ENCODE results near the gene ZNF296. TPM values are rescaled to one million over a fixed set of nuclear protein-coding genes. Genes with fewer than 3 reads are reported as not detected.

The ZNF296 gene
- total RNA-seq (2022; extraction: Qiagen RNA extraction): 12.1 to 21.4 TPM (median 18.9 TPM) in 5 replicates

DNA sequence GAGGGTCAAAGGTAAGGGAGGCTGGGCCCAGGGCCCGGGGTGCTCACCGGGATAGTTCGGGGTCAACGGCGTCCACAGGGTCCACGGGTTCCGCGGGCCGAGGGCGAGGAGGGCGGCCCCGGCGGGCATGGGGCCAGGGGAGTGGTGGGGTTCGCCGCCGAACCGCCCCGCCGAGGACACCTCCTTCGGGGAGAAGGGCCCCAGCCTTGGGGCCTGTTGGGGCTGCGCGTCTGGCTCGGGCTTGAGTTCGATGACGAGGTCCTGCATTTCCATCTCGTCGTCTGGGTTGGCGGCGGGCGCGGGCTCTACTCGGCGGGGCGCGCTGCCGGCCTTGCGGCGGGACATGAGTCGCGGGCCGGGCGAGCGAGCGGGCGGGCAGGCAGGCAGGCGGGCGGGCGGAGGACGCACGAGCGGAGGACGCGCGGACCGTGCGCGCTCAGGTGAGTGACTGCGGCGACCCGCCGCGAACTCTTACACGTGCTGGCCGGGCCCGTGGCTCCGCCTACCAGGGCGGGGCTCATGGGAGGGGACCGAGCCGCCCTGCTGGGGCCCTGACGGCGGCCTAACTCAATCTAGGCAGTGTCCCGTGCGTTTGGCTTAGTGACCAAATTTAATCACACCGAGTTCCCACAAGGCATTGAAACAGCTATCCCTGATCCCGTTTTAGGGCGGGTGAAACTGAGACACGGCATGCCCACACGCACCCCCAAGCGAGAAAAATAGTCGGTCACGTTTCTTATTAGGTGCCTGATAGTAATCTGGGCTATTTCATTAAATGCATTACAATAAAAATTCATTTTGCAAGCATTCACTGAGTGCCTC lies at the start of gene ZNF296:
Gene ZNF296 (minus strand): TSS at position 450 of the 822 bp plus-strand sequence. CDS start 105 bp downstream, at position 345.

DNA sequence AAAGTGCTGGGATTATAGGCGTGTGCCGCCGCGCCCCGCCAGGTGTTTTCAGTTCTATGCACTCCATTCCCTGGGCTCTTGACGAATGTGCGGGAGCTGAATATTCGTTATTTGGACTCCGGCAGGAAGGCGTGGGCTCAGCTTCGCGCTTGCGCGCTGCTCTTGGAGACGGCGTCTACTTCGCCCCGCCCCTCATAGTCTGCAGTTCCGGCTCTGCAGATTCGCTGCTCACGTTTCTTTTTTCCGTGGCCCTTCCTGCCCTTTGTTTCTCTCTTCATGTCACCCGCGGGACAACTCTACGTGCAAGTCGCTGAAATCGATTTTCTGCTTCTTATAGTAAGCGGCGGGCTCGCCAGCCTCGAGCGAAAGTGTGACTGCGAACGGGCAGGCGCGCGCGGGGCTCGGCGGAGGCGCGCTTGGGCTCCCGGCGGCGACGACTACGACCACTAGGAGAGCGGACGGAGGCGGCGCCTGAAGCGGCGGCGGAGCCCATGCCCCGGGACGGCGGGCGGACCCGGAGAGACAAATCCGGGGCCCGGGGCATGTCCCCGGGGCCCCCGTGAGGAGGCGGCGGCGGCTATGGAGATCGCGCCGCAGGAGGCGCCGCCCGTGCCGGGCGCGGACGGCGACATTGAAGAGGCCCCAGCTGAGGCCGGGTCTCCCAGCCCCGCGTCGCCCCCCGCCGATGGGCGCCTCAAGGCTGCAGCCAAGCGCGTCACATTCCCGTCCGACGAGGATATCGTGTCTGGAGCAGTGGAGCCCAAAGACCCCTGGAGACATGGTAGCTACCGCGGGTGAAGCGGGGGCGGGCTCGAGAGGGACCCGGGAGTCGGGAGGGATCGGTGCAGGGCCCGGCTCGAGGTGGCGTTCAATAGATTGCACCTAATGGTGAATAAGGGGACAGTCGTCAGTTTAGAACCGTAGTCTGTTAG lies 16.7 kb upstream of the ZNF296 start, which contains the start of gene PPP1R37:
Gene PPP1R37 (plus strand): TSS at position 433 of the 932 bp plus-strand sequence. CDS start 147 bp downstream, at position 580.

DNA sequence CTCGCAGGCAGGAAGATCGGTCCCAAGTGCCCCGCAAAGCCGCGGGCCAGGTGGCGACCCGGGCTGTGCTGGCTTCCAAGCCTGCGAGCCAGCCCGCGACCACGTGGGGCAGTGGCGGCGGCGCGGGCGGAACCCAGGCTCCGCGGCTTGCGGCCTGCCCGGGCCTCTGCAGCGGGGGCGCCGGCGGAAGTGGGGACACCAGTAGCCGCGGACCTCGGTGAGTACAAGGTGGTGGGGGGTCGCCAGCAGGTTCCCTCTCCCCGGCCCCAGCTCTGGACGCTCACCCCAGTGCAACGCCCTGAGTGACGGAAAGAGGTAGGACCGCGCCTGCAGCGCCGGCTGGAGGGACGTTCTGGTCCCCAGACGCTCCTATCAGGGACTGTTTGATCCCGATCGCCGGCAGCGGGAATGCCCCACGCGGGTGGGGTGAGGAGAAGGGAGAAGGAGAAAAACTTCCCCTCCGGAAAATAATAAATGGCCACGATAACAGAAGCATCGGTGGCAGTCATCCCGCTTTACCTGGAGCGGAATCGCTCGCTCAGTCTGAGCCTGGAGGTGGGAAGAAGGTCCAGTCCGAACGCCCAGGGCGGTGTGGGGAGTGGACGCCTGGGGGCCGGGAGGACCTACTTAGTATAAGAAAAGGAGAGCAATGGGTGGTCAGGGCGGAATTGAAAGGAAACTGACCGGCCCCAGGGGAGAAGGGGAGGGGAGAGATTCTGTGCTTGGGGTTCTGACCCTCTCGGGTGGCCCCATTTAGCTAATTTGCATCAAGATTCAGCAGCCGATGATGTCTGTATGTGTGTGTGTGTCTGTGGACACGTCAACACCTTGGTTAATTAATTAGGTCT lies 3.0 kb upstream of the ZNF296 start, which contains the start of gene GEMIN7:
Gene GEMIN7 (plus strand): TSS at position 198 of the 848 bp plus-strand sequence. CDS start 10,855 bp downstream, outside the sequence.

GRCh38 chr19:45038931-45039893 lies 37.1 kb downstream of the ZNF296 start, which contains the start of gene CLASRP:
CLASRP (plus strand) TSS chr19:45039045; CDS start chr19:45040213, 1,168 bp downstream.

Other genes starting within 250 kb of the ZNF296 start
- 71.2 to 83.6 TPM (median 79.1 TPM) in 5 replicates for gene NECTIN2, start 230.2 kb downstream of the ZNF296 start, total RNA-seq (2022; extraction: Qiagen RNA extraction)
- gene TOMM40, start 185.2 kb downstream of the ZNF296 start, total RNA-seq (2022; extraction: Qiagen RNA extraction): 182 to 258 TPM (median 243 TPM) in 5 replicates
- gene APOE, start 170.7 kb downstream of the ZNF296 start, total RNA-seq (2022; extraction: Qiagen RNA extraction): 10.6 to 22.1 TPM (median 14.8 TPM) in 5 replicates
- gene APOC1, start 161.9 kb downstream of the ZNF296 start, total RNA-seq (2022; extraction: Qiagen RNA extraction): 110 to 119 TPM (median 111 TPM) in 5 replicates
- gene APOC4, start 134.2 kb downstream of the ZNF296 start, total RNA-seq (2022; extraction: Qiagen RNA extraction): not detected in 5 replicates
- gene APOC2, start 130.4 kb downstream of the ZNF296 start, total RNA-seq (2022; extraction: Qiagen RNA extraction): not detected in 5 replicates
- gene CLPTM1, start 121.1 kb downstream of the ZNF296 start, total RNA-seq (2022; extraction: Qiagen RNA extraction): 140 to 185 TPM (median 176 TPM) in 5 replicates
- gene RELB, start 75.0 kb downstream of the ZNF296 start, total RNA-seq (2022; extraction: Qiagen RNA extraction): 23.1 to 46.1 TPM (median 39.5 TPM) in 5 replicates
- 45.4 to 71.7 TPM (median 67.2 TPM) in 5 replicates for gene CLASRP, start 37.4 kb downstream of the ZNF296 start, total RNA-seq (2022; extraction: Qiagen RNA extraction)
- 91.8 to 109 TPM (median 95.5 TPM) in 5 replicates for gene GEMIN7, start 2.8 kb upstream of the ZNF296 start, total RNA-seq (2022; extraction: Qiagen RNA extraction)
- gene PPP1R37, start 16.7 kb upstream of the ZNF296 start, total RNA-seq (2022; extraction: Qiagen RNA extraction): 31.6 to 44.7 TPM (median 43.0 TPM) in 5 replicates
- gene NKPD1, start 84.5 kb upstream of the ZNF296 start, total RNA-seq (2022; extraction: Qiagen RNA extraction): 0.51 to 1.2 TPM (median 0.93 TPM) in 5 replicates
- gene TRAPPC6A, start 101.8 kb upstream of the ZNF296 start, total RNA-seq (2022; extraction: Qiagen RNA extraction): 39.5 to 51.0 TPM (median 45.7 TPM) in 5 replicates
- 27.5 to 36.7 TPM (median 32.6 TPM) in 5 replicates for gene BLOC1S3, start 102.3 kb upstream of the ZNF296 start, total RNA-seq (2022; extraction: Qiagen RNA extraction)
- gene EXOC3L2, start 168.9 kb upstream of the ZNF296 start, total RNA-seq (2022; extraction: Qiagen RNA extraction): 1.3 to 2.5 TPM (median 2.3 TPM) in 5 replicates
- 6.8 to 10.1 TPM (median 8.3 TPM) in 5 replicates for gene MARK4, start 174.8 kb upstream of the ZNF296 start, total RNA-seq (2022; extraction: Qiagen RNA extraction)
- gene CKM, start 246.4 kb upstream of the ZNF296 start, total RNA-seq (2022; extraction: Qiagen RNA extraction): 0.05 to 0.07 TPM (median 0.06 TPM) in 3 of 5 replicates, not detected in the others

Data from A549 treated with AZD2906 at 1 μM for 4 hours (cell line).